GM12875 (cell line): Measurements from ENCODE around the gene SCUBE1.

ENCODE experiments used
- H3K4me3 ChIP-seq: one replicate; pipeline ENCODE4 v1.5.1; 2011; ENCODE audit warnings: low read depth, low read length, control low read depth
- TF ChIP-seq, protein P1 (sequence below): IDR thresholded peaks from 2 replicates; pipeline ENCODE4 v1.5.1; 2011; ENCODE audit warnings: low read depth, mild to moderate bottlenecking, control low read depth, inconsistent platforms, low read length, moderate library complexity, borderline replicate concordance; ENCODE audit not compliant: insufficient read depth

The SCUBE1 gene

DNA sequence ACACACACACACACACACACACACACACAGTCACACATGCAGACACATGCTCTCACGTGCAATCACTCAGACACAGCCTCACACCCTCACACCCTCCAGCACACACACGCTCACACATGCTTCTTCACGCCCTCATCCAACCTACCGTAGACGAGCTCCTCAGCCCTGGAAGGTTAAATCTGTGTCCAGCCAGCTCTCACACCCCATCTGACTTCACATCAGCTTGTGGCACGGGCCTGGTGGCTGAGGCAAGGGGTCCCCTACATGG, 1.3 kb upstream of the SCUBE1 start:
- H3K4me3 ChIP-seq: no peak overlapping the region
- TF ChIP-seq, protein P1, sequence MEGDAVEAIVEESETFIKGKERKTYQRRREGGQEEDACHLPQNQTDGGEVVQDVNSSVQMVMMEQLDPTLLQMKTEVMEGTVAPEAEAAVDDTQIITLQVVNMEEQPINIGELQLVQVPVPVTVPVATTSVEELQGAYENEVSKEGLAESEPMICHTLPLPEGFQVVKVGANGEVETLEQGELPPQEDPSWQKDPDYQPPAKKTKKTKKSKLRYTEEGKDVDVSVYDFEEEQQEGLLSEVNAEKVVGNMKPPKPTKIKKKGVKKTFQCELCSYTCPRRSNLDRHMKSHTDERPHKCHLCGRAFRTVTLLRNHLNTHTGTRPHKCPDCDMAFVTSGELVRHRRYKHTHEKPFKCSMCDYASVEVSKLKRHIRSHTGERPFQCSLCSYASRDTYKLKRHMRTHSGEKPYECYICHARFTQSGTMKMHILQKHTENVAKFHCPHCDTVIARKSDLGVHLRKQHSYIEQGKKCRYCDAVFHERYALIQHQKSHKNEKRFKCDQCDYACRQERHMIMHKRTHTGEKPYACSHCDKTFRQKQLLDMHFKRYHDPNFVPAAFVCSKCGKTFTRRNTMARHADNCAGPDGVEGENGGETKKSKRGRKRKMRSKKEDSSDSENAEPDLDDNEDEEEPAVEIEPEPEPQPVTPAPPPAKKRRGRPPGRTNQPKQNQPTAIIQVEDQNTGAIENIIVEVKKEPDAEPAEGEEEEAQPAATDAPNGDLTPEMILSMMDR: no peak

DNA sequence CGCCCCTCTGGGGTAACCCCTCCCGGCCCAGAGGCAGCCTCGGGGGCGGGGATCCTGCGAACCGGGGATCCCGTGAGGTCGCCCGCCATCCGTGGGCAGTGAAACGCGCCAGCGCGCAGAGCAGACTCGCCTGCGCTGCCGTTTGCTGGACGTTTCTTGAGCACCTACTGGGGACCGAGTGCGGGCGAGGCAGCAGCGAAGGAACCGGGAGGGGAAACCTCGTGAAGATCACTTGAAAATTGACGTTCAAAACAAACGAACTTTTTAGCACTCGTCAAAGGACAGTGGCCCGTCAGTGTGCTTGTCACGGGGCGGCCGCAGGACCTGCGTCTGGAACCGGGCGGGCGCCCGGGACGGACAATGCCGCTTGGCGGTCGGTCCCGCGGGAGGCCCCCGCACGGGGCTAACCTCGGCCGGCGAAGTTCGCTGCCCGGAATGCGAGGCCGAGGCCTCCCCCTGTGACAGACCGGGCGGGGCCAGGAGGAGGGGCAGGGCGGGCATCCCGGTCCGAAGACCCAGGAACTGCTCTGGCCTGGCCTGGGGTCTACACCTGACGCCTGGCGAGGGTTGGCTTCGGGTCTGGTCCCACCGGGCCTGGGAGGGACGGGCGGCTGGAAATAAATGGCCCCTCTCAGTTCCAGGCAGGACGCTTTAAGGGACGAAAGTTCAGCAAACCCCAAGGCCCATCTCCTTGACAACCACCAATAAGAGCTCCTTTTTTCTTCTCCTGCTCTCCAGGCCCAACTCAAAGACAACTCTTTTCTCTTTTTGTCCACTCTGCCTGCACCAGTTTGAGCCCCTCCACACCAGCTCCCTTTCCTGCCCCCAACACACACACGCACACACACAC, 723 bp upstream of the SCUBE1 start:
- no peak overlapping the region for H3K4me3 ChIP-seq
- TF ChIP-seq, protein P1: no peak

GRCh38 chr22:43342347-43343261, 568 bp downstream of the SCUBE1 start:
- no peak overlapping the region for H3K4me3 ChIP-seq
- TF ChIP-seq, protein P1: no peak

DNA sequence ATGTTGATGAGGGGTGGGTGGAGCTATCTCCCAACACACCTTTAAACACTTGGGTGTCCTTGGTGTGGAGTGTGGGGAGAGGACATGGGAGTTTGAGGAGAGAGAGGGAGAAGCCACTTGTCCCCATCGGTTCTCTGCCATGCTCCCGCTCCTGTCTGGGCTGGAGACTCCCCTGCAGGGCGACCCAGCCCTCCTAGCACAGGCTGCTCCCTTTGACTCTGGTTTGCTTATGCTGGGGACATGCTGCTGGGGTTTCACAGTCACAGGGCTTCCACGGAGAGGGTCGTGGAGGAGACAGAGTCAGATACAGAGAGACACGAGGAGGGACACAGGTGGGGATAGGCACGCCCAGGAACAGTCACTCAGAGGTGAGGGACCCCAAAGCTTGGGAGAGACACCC, 1.6 kb downstream of the SCUBE1 start:
- no peak overlapping the region for H3K4me3 ChIP-seq

DNA sequence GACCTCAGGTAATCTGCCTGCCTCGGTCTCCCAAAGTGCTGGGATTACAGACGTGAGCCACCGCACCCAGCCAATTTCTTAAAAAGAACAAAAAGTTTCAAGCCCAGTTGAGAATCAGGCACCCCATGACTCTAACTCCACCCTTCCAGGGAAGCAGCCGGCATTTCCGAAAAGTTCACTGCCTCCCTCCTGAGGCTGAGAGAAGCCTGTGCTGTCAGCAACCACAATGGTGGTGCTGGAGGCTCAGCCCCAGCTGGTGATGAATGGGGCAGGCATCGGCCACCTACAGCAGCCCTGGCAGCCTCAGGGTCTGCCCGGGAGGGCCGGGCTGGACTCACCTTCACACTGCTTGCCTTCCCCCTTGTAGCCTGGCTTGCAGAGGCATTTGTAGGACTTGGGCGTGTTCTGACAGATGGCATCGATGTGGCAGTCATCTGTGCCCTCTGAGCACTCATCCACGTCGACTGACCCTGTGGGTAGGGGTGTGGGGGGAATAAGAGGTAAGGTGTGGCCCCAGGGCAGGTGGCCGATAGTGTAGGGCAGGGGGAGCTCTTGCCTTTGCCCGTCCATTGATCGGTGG, 4.3 kb downstream of the SCUBE1 start:
- H3K4me3 ChIP-seq: no peak overlapping the region
- TF ChIP-seq, protein P1: no peak

More for the DNA sequence above, 1.6 kb downstream of the SCUBE1 start:
- TF ChIP-seq, protein P1: no peak

- no peak overlapping the region for H3K4me3 ChIP-seq
- TF ChIP-seq, protein P1: no peak
Measured at GRCh38 chr22:43337946-43338345, 5.2 kb downstream of the SCUBE1 start.
